IPS-18a (cell line): ENCODE data around the gene TAC3.

Experiments used
- H3K27ac ChIP-seq: one replicate; pipeline ENCODE4 v1.5.1; 2013; ENCODE audit warnings: low read length
- H3K27me3 ChIP-seq: one replicate; pipeline ENCODE4 v1.6.1; 2013; ENCODE audit warnings: mild to moderate bottlenecking, low read length; ENCODE audit not compliant: control insufficient read depth, insufficient read depth
- H3K36me3 ChIP-seq: one replicate; pipeline ENCODE4 v1.6.1; 2013; ENCODE audit warnings: low read depth, low read length; ENCODE audit not compliant: control insufficient read depth
- H3K4me1 ChIP-seq: one replicate; pipeline ENCODE4 v1.6.1; 2013; ENCODE audit warnings: low read depth, low read length; ENCODE audit not compliant: control insufficient read depth
- H3K4me3 ChIP-seq: one replicate; pipeline ENCODE4 v1.5.1; 2013; ENCODE audit warnings: low read length
- H3K9ac ChIP-seq: one replicate; pipeline ENCODE4 v1.6.1; 2013; ENCODE audit warnings: mild to moderate bottlenecking, low read length, moderate library complexity
- H3K9me3 ChIP-seq: one replicate; pipeline ENCODE4 v1.6.1; 2013; ENCODE audit warnings: low read depth, low read length; ENCODE audit not compliant: control insufficient read depth

TAC3 gene

DNA sequence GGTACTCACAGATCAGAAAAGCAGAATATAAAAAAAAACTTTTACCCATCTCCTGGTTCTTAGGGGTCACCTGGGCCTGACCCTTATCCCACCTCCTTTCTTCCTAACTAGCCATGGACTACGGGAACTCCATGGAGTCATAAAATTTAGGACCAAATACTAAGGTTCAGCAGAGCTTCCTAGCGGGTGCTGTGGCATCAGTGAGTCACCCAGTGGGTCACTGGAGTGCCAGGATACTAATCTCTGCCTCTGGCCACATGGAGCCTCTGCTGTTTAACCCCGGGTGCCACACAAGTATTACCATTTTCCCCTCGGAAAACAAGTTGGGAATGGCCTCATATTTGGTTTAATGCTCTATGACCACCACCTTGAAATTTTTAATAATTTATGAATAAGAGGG is 16.9 kb downstream of the TAC3 start:
- no peaks in the 10 kb centered on the region for H3K27me3 ChIP-seq
- H3K9me3 ChIP-seq = no peaks in the 10 kb centered on the region
- peaks cover 36% of the 10 kb centered on the region for H3K36me3 ChIP-seq
- no peak overlapping the region for H3K4me3 ChIP-seq
- no peak overlapping the region for H3K27ac ChIP-seq
- H3K9ac ChIP-seq = no peak overlapping the region
- H3K4me1 ChIP-seq = no peaks in the 10 kb centered on the region

DNA sequence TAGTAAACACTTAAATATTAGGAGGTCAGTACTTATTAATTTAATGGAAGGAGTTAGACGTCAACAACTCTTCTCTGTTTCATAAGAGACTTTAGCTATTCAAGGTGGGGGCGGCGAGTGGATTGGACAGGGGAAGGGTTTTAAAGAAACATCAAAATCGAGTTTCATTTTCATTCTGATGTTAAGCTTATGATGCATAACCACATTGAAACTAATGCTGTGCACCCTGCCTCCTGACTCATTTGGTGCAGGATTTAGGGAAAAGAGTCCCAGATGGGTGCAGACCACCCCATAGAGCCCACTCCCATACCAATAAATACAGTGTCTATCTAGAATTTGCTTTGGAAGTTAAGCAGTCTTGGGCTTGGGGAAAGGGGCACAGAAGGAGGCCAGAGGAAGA is 17.3 kb downstream of the TAC3 start:
- peaks cover 31% of the 10 kb centered on the region for H3K36me3 ChIP-seq
- no peak overlapping the region for H3K9ac ChIP-seq
- H3K4me3 ChIP-seq = no peak overlapping the region
- H3K4me1 ChIP-seq = no peaks in the 10 kb centered on the region
- no peaks in the 10 kb centered on the region for H3K27me3 ChIP-seq
- no peak overlapping the region for H3K27ac ChIP-seq
- no peaks in the 10 kb centered on the region for H3K9me3 ChIP-seq

DNA sequence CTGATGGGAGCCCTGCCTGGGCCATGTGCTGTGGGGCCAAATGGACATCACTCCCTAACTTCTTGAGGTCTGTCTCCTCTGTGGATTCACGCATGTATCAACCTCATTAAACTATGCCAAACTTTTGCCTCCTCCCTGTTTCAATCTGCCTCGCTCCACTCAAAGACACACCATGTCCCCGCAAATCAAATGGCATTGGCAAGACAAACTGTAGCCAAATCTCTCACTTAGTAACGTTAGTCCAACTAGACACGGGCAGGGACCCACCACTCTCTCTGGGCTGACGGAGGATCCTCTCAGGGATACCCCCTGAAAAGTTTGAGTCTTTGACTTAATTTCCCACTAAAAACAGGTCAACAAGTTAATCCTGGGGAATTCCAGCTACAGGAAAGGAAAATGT is 18.0 kb downstream of the TAC3 start:
- Histone ChIP-seq H3K4me3 (no peak overlapping the region), H3K9me3 (no peaks in the 10 kb centered on the region), H3K9ac (no peak overlapping the region), H3K27me3 (no peaks in the 10 kb centered on the region), H3K27ac (no peak overlapping the region), H3K36me3 (peaks cover 25% of the 10 kb centered on the region), H3K4me1 (no peaks in the 10 kb centered on the region)

DNA sequence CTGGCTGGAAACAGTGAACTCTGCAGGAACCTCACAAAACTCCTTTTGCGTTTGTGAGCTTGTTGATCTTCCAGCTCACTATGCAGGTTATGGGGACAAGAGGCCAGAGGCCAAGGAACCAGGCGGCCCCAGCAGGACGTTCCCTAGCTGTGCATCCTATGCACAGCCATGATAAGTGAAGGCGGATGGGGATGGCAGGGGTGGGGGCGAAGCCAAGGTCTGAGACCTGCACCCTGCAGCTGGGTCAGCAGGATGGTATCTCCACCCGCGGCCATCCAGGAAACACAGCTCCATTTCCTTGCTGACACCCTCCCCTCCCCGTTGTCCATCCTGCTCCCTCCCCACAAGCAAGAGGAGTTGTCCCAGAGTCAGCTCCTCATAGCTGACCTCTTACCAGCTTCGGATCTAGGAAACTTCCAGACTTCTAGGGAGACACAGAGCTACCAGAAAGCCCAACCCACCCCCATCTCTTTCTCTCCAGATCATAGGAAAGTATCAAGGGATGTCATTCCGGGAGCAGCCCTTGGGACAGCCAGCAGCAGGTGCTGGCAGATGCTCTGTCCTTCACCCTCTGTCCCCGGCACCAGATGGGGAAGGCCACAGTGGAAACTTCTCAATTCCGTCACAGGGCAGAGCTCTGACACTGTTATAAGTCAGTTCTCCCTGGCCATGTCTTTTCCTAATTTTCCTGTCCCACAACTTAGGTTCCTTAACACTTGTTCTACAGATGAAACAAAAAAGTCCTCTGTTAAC is 19.4 kb downstream of the TAC3 start:
- no peak overlapping the region for H3K27ac ChIP-seq

DNA sequence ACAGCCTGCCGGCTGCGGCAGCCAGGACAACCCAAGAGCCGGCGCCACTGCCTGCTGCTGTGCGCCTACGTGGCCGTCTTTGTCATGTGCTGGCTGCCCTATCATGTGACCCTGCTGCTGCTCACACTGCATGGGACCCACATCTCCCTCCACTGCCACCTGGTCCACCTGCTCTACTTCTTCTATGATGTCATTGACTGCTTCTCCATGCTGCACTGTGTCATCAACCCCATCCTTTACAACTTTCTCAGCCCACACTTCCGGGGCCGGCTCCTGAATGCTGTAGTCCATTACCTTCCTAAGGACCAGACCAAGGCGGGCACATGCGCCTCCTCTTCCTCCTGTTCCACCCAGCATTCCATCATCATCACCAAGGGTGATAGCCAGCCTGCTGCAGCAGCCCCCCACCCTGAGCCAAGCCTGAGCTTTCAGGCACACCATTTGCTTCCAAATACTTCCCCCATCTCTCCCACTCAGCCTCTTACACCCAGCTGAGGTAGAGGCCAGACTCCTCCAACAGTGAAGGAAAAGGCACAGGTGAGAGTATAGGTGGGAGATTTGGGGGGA is 20.3 kb downstream of the TAC3 start:
- H3K36me3 ChIP-seq = peaks cover 7% of the 10 kb centered on the region
- no peaks in the 10 kb centered on the region for H3K9me3 ChIP-seq
- H3K27me3 ChIP-seq = no peaks in the 10 kb centered on the region
- H3K4me1 ChIP-seq = no peaks in the 10 kb centered on the region
- no peak overlapping the region for H3K27ac ChIP-seq
- no peak overlapping the region for H3K9ac ChIP-seq
- no peak overlapping the region for H3K4me3 ChIP-seq

More for the DNA sequence above, 19.4 kb downstream of the TAC3 start:
- H3K27me3 ChIP-seq = no peaks in the 10 kb centered on the region
- no peak overlapping the region for H3K9ac ChIP-seq
- H3K9me3 ChIP-seq = no peaks in the 10 kb centered on the region
- H3K36me3 ChIP-seq = peaks cover 11% of the 10 kb centered on the region
- H3K4me3 ChIP-seq = no peak overlapping the region
- H3K4me1 ChIP-seq = no peaks in the 10 kb centered on the region

DNA sequence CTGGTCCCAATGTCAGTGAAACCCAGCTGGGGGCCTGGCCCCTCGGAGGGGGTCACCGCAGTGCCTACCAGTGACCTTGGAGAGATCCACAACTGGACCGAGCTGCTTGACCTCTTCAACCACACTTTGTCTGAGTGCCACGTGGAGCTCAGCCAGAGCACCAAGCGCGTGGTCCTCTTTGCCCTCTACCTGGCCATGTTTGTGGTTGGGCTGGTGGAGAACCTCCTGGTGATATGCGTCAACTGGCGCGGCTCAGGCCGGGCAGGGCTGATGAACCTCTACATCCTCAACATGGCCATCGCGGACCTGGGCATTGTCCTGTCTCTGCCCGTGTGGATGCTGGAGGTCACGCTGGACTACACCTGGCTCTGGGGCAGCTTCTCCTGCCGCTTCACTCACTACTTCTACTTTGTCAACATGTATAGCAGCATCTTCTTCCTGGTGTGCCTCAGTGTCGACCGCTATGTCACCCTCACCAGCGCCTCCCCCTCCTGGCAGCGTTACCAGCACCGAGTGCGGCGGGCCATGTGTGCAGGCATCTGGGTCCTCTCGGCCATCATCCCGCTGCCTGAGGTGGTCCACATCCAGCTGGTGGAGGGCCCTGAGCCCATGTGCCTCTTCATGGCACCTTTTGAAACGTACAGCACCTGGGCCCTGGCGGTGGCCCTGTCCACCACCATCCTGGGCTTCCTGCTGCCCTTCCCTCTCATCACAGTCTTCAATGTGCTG is 21.0 kb downstream of the TAC3 start:
- Histone ChIP-seq H3K4me1 (no peaks in the 10 kb centered on the region), H3K9me3 (no peaks in the 10 kb centered on the region), H3K36me3 (peaks cover under 1% of the 10 kb centered on the region), H3K9ac (no peak overlapping the region), H3K27ac (no peak overlapping the region), H3K27me3 (no peaks in the 10 kb centered on the region), H3K4me3 (no peak overlapping the region)

DNA sequence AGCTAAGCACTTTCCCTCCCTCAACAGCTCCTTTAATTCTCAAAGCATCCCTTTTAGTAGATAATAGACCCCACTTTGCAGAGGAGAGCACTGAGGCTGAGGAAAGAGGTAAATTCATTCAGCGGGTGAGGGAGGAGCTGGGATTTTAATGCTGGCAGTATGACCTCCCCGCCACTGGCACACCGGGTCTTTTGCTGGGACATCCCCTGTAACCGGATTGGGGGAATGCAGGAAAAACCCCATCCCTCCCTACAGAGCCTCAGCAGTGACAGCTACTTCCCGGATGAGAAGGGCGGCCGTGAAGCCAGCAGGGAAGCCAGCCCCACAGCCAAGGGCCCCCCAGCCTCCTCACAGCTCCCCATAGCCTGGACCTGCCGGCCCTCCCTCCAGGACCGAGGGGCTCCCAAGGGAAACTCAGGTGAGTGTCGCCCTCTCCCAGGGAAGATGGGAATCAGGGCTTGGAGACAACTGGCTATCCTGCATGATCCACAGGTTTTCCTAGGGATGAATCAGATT is 22.0 kb downstream of the TAC3 start:
- H3K4me1 ChIP-seq = no peaks in the 10 kb centered on the region
- H3K27ac ChIP-seq = no peak overlapping the region
- no peak overlapping the region for H3K4me3 ChIP-seq
- no peaks in the 10 kb centered on the region for H3K36me3 ChIP-seq
- H3K9me3 ChIP-seq = no peaks in the 10 kb centered on the region
- no peaks in the 10 kb centered on the region for H3K27me3 ChIP-seq
- H3K9ac ChIP-seq = no peak overlapping the region

DNA sequence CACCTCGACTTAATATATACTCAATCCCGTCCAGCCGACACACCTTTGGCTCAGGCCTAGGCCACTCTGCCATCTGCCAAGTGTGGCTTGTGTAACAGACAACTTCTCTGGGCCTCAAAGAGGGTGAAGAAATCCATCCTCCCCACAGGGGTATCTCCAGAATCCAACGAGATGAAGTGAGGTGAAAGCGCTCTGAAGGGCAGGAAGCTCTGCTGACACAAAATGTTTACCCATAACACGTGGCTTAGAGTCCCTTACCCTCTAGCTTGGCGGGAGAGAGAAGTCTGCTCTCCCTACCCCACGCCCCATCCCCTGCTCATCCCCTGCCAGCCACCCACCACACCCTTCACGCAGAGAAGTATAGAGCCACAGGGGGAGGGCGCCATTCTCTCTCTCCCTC is 23.0 kb downstream of the TAC3 start:
- Histone ChIP-seq H3K27me3 (no peaks in the 10 kb centered on the region), H3K36me3 (no peaks in the 10 kb centered on the region), H3K9ac (no peak overlapping the region), H3K27ac (no peak overlapping the region), H3K4me1 (peaks cover under 1% of the 10 kb centered on the region), H3K4me3 (no peak overlapping the region), H3K9me3 (no peaks in the 10 kb centered on the region)

DNA sequence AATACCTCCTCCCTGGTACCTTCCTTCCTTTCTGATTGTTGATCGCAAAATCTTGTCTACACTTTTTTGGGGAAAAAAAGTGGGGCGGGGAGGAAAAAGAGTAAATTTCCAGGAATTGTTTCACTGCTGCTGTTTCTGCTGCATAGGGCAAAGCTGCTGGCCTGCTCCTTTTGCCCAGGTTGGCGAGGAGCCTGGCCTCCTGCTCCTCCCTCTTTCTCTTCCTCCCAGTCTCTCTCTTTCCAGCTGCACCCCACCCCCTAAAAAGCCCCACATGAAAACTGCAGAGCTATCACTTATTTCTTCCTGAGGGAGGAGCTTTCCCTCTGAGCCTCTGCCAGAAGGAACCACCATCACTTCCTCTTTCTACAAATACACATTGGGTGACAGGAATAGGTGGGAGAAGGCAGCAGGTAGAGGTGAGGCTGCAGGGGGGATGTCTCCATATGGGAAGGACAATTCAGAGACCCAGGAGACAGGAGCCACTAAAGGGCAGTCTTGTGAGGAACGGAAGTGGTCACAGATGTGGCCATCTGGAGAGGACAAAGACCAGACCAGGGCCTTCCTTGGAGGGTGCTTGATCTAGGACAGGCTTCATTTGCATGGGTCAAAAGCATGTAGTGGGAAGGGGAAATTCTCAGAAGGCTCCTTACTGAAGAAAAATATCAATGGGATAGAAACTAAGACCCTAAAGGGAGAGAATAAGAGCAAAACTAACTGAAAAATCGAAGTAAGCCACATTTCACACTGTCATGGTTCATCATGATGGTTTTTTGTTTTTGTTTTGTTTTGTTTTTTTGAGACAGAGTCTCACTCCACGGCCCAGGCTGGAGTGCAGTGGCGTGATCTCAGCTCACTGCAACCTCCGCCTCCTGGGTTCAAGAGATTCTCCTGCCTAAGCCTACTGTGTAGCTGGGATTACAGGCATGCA is 24.7 kb downstream of the TAC3 start:
- Histone ChIP-seq H3K36me3 (no peaks in the 10 kb centered on the region), H3K27me3 (no peaks in the 10 kb centered on the region), H3K4me1 (peaks cover 8% of the 10 kb centered on the region), H3K9me3 (no peaks in the 10 kb centered on the region), H3K27ac (no peak overlapping the region), H3K4me3 (no peak overlapping the region), H3K9ac (no peak overlapping the region)

DNA sequence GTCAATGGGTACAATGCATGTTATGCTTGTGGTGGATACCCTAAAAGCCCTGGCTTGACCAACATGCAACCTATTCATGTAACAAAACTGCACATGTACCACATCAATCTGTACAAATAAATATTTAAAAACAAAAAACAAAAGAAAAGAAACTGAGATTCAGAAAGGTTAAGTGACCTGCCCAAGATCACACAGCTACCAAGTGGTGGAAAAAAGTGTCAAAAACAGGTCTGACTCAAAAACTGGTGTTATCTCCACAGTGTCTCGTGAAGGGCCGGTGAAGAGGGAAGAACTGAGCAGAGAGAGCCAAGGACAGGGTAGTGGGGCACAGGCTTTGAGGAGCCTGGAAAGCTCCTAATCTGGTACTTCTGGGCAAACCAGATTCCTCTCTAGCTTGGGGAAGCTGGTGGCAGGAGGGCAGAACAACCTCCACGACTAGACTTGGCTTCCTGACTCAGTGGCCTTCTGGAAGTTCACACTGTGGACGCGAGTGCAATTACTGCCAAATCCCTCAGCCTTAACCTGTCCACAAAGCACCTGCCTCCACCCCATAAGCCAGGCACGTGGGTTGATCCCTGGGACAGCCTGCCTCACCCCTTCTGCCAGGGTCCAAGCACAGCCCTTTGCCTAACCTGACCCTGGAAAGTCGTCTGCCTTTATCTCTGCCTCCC is 25.5 kb downstream of the TAC3 start:
- H3K27ac ChIP-seq = no peak overlapping the region
- no peak overlapping the region for H3K9ac ChIP-seq
- no peak overlapping the region for H3K4me3 ChIP-seq
- H3K9me3 ChIP-seq = no peaks in the 10 kb centered on the region
- H3K4me1 ChIP-seq = peaks cover 8% of the 10 kb centered on the region
- no peaks in the 10 kb centered on the region for H3K36me3 ChIP-seq
- H3K27me3 ChIP-seq = no peaks in the 10 kb centered on the region
